ENCODE data around the gene BTNL3.
"Not testable (repeated sequence)": the region's sequence is repeated elsewhere in the genome, so short reads cannot be mapped to it uniquely, and the experiment has no call there.

BTNL3 gene

GRCh38 chr5:180988592-180988991 is at the start of gene BTNL3:
Gene BTNL3 (plus strand): TSS chr5:180988846. CDS start chr5:180989029, 183 bp downstream.
- DNase-seq (ENCODE audit: low read depth in 2 of 2, low spot score in 1 of 2), result no peak

GRCh38 chr5:180950291-180950949 is 38.2 kb upstream of the BTNL3 start:
- DNase-seq (ENCODE audit: low read depth in 2 of 2, low spot score in 1 of 2), result no peak

- DNase-seq (ENCODE audit: low read depth in 2 of 2, low spot score in 1 of 2), result no peak
Observed at GRCh38 chr5:180959661-180960060, 29.0 kb upstream of the BTNL3 start.

DNA sequence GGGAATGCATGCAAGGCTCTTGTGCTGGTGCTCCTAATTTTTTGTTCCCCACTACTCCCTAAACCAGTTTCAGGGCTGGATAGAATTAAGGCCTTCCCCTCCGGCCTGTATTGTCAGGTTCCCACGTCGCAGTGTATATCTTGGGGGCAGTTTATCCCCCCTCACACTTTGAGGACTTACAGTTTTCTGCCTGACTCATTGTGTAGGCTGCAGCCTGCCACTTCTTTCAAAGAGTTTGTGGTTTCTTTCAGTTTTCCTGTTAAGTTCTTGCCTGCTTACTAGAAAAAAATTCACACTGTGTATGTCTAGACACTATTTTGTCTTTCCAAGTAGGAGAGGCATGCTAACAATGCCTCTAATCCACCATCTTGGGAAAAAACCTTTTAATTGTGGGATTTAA is 28.4 kb upstream of the BTNL3 start:
- DNase-seq (ENCODE audit: low read depth in 2 of 2, low spot score in 1 of 2), result no peak

GRCh38 chr5:180969406-180969805 is 19.2 kb upstream of the BTNL3 start:
- DNase-seq (ENCODE audit: low read depth in 2 of 2, low spot score in 1 of 2), result no peak

- DNase-seq (ENCODE audit: low read depth in 2 of 2, low spot score in 1 of 2), result no peak
Observed at GRCh38 chr5:180970336-180970735, 18.3 kb upstream of the BTNL3 start.

DNA sequence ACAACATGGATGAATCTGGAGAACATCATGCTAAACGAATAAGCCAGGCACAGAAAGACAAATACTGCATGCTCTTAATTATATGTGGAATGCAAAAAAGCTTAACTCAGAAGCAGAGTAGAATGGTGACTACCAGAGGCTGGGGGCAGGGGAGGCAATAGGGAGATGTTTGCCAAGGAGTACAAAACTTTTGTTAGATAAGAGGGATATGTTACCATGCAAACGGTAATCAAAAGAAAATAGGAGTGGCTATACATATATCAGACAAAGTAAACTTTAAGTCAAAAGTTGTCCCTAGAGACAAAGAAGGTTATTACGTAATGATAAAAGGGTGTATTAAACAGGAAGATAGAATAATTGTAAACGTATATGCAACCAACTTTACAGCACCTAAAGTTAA is 17.8 kb upstream of the BTNL3 start:
- no peak for DNase-seq (ENCODE audit: low read depth in 2 of 2, low spot score in 1 of 2)

DNA sequence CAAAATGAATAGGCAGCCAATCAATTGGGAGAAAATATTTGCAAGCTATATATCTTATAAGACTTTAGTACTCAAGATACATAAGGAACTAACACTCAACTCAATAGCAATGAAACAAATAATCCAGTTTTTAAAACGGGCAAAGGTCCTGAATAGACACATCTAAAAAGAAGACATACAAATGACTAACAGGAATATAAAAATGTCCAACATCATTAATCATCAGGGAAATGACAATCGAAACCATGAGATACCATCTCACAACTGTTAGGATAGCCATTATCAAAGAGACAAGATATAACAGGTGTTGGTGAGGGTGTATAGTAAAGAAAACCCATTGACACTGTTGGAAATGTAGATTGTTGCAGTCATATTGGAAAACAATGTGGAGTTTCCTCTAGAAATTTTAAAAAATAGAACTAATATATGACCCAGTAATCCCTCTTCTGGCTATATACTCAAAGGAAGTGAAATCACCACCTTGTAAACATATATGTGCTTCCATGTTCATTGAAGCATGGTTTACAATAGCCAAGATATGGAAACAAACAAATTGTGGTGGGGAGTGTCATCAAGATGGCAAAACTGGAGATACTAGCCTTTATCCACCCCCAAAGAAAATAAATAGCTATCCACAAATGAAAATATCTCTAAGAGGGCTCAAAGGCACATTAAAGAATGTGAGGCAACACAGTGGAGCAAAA is 13.9 kb upstream of the BTNL3 start:
- DNase-seq (ENCODE audit: low read depth in 2 of 2, low spot score in 1 of 2), result no peak

DNA sequence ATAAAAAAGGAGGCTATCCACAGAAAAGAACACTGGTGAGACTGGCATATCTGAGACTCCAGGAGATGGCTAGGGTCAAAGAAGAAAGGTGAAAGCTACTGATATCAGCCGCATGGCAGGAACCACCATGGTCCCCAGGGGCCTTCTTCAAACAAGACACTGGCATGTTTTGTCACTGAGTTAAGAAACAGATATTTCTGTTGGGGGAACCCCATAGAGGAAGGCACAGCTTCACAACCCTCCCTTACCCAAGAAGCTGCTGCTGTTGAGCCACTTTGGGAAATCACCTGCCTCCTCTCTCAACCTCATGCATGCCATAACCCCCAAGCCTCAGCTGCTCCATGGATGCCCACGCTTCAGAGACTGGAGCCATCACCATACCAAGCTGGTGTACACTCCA is 13.3 kb upstream of the BTNL3 start:
- no peak for DNase-seq (ENCODE audit: low read depth in 2 of 2, low spot score in 1 of 2)

- no peak for DNase-seq (ENCODE audit: low read depth in 2 of 2, low spot score in 1 of 2)
Observed at GRCh38 chr5:180976518-180976917, 12.1 kb upstream of the BTNL3 start.

- DNase-seq (ENCODE audit: low read depth in 2 of 2, low spot score in 1 of 2), result no peak
Observed at GRCh38 chr5:180977852-180978251, 10.8 kb upstream of the BTNL3 start.

DNA sequence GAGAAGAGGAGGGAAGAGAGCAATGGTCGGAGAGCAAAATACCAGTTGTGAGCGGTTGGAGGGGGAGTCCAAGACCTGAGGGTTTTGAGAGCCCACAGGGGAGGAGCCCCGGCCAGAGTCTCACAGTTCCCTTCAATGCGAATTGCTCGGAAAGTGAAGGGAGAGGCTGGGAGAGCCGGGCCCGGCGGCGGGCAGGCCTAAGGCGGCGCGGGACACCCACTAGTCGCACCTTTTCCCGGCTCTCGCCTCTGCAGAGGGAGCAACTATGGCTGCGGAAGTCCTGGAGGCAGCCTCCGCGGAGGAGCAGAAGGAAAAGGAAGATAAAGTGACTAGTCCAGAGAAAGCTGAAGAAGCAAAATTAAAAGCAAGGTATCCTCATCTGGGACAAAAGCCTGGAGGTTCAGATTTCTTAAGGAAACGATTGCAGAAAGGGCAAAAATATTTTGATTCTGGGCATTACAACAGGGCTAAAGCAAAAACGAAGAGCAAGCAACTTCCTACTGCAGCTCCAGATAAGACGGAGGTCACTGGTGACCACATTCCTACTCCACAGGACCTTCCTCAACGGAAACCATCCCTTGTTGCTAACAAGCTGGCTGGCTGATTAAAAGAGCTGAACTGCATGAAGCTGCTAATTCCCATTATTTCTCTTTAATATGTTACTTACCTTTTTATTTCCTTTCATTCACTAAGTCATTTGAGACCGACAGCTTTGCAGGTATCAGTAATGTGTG is 6.5 kb upstream of the BTNL3 start:
- no peak for DNase-seq (ENCODE audit: low read depth in 2 of 2, low spot score in 1 of 2)

GRCh38 chr5:180988016-180988415 is 630 bp upstream of the BTNL3 start:
- DNase-seq (ENCODE audit: low read depth in 2 of 2, low spot score in 1 of 2), result no peak

DNA sequence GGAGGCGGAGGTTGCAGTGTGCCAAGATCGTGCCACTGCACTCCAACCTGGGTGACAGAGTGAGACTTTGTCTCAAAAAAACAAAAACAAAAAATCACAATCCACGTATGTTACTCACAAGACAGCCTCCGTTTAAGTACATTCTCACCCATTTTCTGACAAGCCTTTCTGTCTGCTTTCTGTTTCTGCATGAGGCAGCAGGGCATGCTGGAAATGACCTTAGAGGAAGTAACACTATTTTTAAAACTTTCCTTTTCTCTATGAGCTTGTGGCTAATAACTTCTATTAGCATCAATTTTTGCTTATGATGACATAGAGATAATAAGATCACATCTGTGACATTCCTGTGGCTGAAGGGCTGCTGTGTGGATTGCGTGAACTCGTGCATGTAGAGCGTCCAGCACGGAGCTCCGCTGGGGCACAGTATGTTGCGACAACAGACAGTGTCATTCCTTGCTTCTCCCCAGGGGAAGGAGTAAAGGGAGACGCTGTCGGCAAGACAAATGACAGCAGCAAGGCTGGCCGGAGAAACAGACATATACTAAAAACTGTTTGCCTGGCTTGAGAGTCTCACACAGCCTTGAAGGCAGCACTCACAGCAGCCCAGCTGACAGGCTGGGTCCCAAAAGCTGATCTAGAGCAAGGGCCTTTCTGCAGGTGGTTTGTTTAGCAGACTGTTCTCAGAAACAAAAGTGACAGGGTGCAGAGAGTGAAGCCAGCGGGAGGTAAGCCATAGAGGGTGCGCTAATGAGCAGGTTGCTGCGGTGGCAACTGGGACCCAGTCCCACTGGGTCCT is 1.6 kb downstream of the BTNL3 start:
- no peak for DNase-seq (ENCODE audit: low read depth in 2 of 2, low spot score in 1 of 2)

DNA sequence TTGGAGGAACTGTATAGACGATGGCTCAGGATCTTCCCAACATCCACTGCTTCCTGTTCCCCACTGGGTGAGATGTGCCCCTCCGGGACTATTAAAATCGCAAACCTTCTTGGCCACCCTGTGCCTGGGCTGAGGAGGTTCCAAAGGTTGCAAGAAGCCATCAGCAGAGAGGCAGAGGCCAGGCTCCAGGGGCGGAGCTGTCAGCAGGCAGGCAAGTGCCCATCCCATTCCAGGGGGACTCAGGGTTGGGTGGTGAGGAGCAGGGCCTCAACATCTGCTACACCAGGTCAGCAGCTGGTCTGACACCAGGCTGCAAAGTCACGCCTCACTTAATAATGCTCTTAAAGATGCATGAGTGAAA is 2.2 kb downstream of the BTNL3 start:
- no peak for DNase-seq (ENCODE audit: low read depth in 2 of 2, low spot score in 1 of 2)

- no peak for DNase-seq (ENCODE audit: low read depth in 2 of 2, low spot score in 1 of 2)
Observed at GRCh38 chr5:181001947-181002346, 13.3 kb downstream of the BTNL3 start.

DNA sequence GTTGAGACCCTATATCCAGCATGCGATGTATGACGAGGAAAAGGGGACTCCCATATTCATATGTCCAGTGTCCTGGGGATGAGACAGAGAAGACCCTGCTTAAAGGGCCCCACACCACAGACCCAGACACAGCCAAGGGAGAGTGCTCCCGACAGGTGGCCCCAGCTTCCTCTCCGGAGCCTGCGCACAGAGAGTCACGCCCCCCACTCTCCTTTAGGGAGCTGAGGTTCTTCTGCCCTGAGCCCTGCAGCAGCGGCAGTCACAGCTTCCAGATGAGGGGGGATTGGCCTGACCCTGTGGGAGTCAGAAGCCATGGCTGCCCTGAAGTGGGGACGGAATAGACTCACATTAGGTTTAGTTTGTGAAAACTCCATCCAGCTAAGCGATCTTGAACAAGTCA is 17.1 kb downstream of the BTNL3 start:
- no peak for DNase-seq (ENCODE audit: low read depth in 2 of 2, low spot score in 1 of 2)

DNA sequence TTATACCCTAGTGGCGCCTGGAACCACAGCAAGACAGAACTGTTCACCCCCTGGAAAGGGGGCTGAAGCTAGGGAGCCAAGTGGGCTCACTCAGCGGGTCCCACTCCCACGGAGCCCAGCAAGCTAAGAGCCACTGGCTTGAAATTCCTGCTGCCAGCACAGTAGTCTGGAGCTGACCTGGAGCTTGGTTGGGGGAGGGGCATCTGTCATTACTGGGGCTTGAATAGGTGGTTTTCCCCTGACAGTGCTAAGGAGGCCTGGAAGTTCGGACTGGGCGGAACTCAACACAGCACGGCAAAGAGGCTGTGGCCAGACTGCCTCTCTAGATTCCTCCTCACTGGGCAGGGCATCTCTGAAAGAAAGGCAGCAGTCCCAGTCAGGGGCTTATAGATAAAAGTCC is 19.5 kb downstream of the BTNL3 start:
- no peak for DNase-seq (ENCODE audit: low read depth in 2 of 2, low spot score in 1 of 2)

- DNase-seq (ENCODE audit: low read depth in 2 of 2, low spot score in 1 of 2), result not testable (repeated sequence)
Observed at GRCh38 chr5:181010018-181010417, 21.4 kb downstream of the BTNL3 start.

DNA sequence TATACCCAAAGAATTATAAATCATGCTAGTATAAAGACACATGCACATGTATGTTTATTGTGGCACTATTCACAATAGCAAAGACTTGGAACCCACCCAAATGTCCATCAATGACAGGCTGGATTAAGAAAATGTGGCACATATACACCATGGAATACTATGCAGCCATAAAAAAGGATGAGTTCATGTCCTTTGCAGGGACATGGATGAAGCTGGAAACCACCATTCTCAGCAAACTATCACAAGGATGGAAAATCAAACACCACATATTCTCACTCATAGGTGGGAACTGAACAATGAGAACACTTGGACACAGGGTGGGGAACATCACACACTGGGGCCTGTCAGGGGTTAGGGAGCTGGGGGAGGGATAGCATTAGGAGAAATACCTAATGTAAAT is 26.0 kb downstream of the BTNL3 start:
- not testable (repeated sequence) for DNase-seq (ENCODE audit: low read depth in 2 of 2, low spot score in 1 of 2)

DNA sequence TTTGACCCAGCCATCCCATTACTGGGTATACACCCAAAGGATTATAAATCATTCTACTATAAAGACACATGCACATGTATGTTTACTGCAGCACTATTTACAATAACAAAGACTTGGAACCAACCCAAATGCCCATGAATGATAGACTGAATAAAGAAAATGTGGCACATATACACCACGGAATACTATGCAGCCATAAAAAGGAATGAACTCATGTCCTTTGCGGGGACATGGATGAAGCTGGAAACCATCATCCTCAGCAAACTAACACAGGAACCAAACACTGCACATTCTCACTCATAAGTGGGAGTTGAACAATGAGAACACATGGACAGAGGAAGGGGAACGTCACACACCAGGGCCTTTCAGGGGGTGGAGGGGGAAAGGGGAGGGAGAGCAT is 28.8 kb downstream of the BTNL3 start:
- not testable (repeated sequence) for DNase-seq (ENCODE audit: low read depth in 2 of 2, low spot score in 1 of 2)

GRCh38 chr5:181020688-181021087 is 32.0 kb downstream of the BTNL3 start:
- no peak for DNase-seq (ENCODE audit: low read depth in 2 of 2, low spot score in 1 of 2)
